Loucy (cell line): ENCODE measurements around the gene CTNND2.

Source experiments
- CTCF ChIP-seq: fragments of 200-600 bp; sonication (generic); conservative IDR thresholded peaks from 2 replicates; pipeline ENCODE4 v1.5.1; 2014; ENCODE audit warnings: mild to moderate bottlenecking, antibody characterized with exemption, low read length
- EZH2phosphoT487 ChIP-seq: fragments of 200-600 bp; IDR thresholded peaks from 2 replicates; pipeline ENCODE4 v1.6.1; 2018; ENCODE audit warnings: antibody characterized with exemption, mild to moderate bottlenecking, moderate library complexity, borderline replicate concordance

- TF ChIP-seq CTCF (no peak), EZH2phosphoT487 (no peak)
Measured at GRCh38 chr5:11873587-11873986, 30.7 kb downstream of the CTNND2 start.
